DOHH2 (cell line): Measurements from ENCODE around the gene KRT80.

ENCODE experiments used
- CTCF ChIP-seq: fragments of 200-600 bp; sonication (generic); IDR thresholded peaks from one replicate; pipeline ENCODE4 v1.5.1; 2014; ENCODE audit warnings: antibody characterized with exemption, mild to moderate bottlenecking, low read depth, low read length; ENCODE audit not compliant: poor library complexity, severe bottlenecking
- EZH2phosphoT487 ChIP-seq: fragments of 200-600 bp; sonication (generic); IDR thresholded peaks from 2 replicates; pipeline ENCODE4 v1.6.1; 2017; ENCODE audit warnings: borderline replicate concordance, mild to moderate bottlenecking, antibody characterized with exemption, low read length, moderate library complexity, mixed read lengths

- TF ChIP-seq CTCF (no peak), EZH2phosphoT487 (no peak)
These were observed 31.6 kb downstream of the KRT80 start for GRCh38 chr12:52160200-52160599.
